NB4 (cell line): ENCODE results near the gene NDUFS2.

ENCODE experiments used
- CTCF ChIP-seq: IDR thresholded peaks from one replicate; pipeline ENCODE4 v1.5.1; 2012; ENCODE audit warnings: low read depth, low read length
- MAX ChIP-seq: IDR thresholded peaks from 2 replicates; pipeline ENCODE4 v1.6.1; 2011; ENCODE audit warnings: low read depth, low read length
- POLR2A ChIP-seq: IDR thresholded peaks from 2 replicates; pipeline ENCODE4 v1.6.1; 2011; ENCODE audit warnings: mild to moderate bottlenecking; ENCODE audit not compliant: insufficient read length; ENCODE audit errors: extremely low read depth

- TF ChIP-seq CTCF (peak; percentile 81), POLR2A (no peak), MAX (no peak)
These were observed 7.7 kb downstream of the NDUFS2 start for GRCh38 chr1:161209790-161210409.
